Measurements from ENCODE around the gene HDHD3.

- TF ChIP-seq CTCF (IDR thresholded peaks at IDR 0.05; ENCODE audit: low read depth, low read length, poor library complexity, severe bottlenecking) (no peak), EZH2phosphoT487 (IDR thresholded peaks at IDR 0.05; ENCODE audit: borderline replicate concordance, low read length) (no peak)
These were observed 16.5 kb upstream of the HDHD3 start for GRCh38 chr9:113393281-113393680.

Measured in DOHH2 (cell line).